IMR-90 (cell line): ENCODE measurements around the gene CREB1. TPM values are rescaled to one million over a fixed set of nuclear protein-coding genes. Genes with fewer than 3 reads are reported as not detected.

Experiments
- ATAC-seq: fragments of 200-7000 bp; cut with Tn5 transposase; 2 replicates; pipeline ENCODE4 v1.9.1; 2020; ENCODE audit warnings: low read depth, mild to moderate bottlenecking, moderate library complexity
- BruUV-seq: library from RNA; stranded (reverse); fragments of 400-500 nt; replicated peaks from 2 replicates; lab custom pipeline; 2021; lab: Mats Ljungman, UMichigan
- CTCF ChIA-PET: fragments of 300-600 bp; formaldehyde crosslinking; extraction: SDS; loops from one replicate; lab custom pipeline; 2021; ENCODE audit warnings: antibody characterized with exemption; lab: Yijun Ruan, JAX
- POLR2A ChIA-PET: fragments of 300-600 bp; sonication (Branson Sonifier 250); formaldehyde crosslinking; loops from one replicate; lab custom pipeline; 2022; ENCODE audit warnings: antibody characterized with exemption; ENCODE audit not compliant: unreplicated experiment; lab: Charles Lee
- DNase-seq: peaks from one replicate; pipeline ENCODE4 v3.0.0; 2013
- H2AFZ ChIP-seq: replicated peaks from 2 replicates; pipeline ENCODE3; 2013; ENCODE audit warnings: low read length, mild to moderate bottlenecking; ENCODE audit not compliant: poor library complexity
- H2AK5ac ChIP-seq: 2 replicates; pipeline ENCODE4 v1.6.1; 2013; ENCODE audit warnings: low read depth, low read length, inconsistent platforms
- H2AK9ac ChIP-seq: replicated peaks from 2 replicates; pipeline ENCODE3; 2013; ENCODE audit warnings: mild to moderate bottlenecking, low read depth, low read length, moderate library complexity; ENCODE audit not compliant: poor library complexity
- H2BK120ac ChIP-seq: 2 replicates; pipeline ENCODE4 v1.6.1; 2013; ENCODE audit warnings: low read depth, low read length, inconsistent platforms
- H2BK15ac ChIP-seq: 3 replicates; pipeline ENCODE4 v1.6.1; 2013; ENCODE audit warnings: low read depth, low read length, inconsistent platforms
- H2BK20ac ChIP-seq: 2 replicates; pipeline ENCODE4 v1.6.1; 2013; ENCODE audit warnings: low read depth, mild to moderate bottlenecking, inconsistent platforms, low read length, moderate library complexity
- H2BK5ac ChIP-seq: 2 replicates; pipeline ENCODE4 v1.6.1; 2013; ENCODE audit warnings: mild to moderate bottlenecking, low read depth, low read length, inconsistent platforms; ENCODE audit not compliant: poor library complexity, severe bottlenecking
- H3K14ac ChIP-seq: replicated peaks from 2 replicates; pipeline ENCODE4 v1.6.1; 2013; ENCODE audit warnings: low read depth, low read length, inconsistent platforms
- H3K18ac ChIP-seq: 2 replicates; pipeline ENCODE4 v1.6.1; 2013; ENCODE audit warnings: low read depth, low read length, control low read depth
- H3K23ac ChIP-seq: 2 replicates; pipeline ENCODE4 v1.6.1; 2013; ENCODE audit warnings: low read depth, low read length, inconsistent platforms
- H3K27ac ChIP-seq: 2 replicates; pipeline ENCODE4 v1.5.1; 2013; ENCODE audit warnings: mild to moderate bottlenecking, control low read depth, low read length; ENCODE audit not compliant: insufficient read depth
- H3K27me3 ChIP-seq: 2 replicates; pipeline ENCODE4 v1.6.1; 2013; ENCODE audit warnings: low read length; ENCODE audit not compliant: control insufficient read depth, insufficient read depth
- H3K36me3 ChIP-seq: 2 replicates; pipeline ENCODE4 v1.6.1; 2013; ENCODE audit warnings: low read length, mixed read lengths; ENCODE audit not compliant: control insufficient read depth, insufficient read depth
- H3K4ac ChIP-seq: 2 replicates; pipeline ENCODE4 v1.6.1; 2013; ENCODE audit warnings: low read depth, low read length, inconsistent platforms
- H3K4me1 ChIP-seq: 2 replicates; pipeline ENCODE4 v1.6.1; 2013; ENCODE audit warnings: low read length, mixed read lengths; ENCODE audit not compliant: control insufficient read depth, insufficient read depth
- H3K4me2 ChIP-seq: 2 replicates; pipeline ENCODE4 v1.6.1; 2013; ENCODE audit warnings: low read depth, mild to moderate bottlenecking, control low read depth, low read length, moderate library complexity
- H3K4me3 ChIP-seq: 2 replicates; pipeline ENCODE4 v1.5.1; 2013; ENCODE audit warnings: low read depth, mild to moderate bottlenecking, control low read depth, low read length, moderate library complexity; ENCODE audit not compliant: insufficient read depth
- H3K56ac ChIP-seq: 2 replicates; pipeline ENCODE4 v1.6.1; 2013; ENCODE audit warnings: low read length, inconsistent platforms; ENCODE audit not compliant: insufficient read depth; ENCODE audit errors: extremely low read depth
- H3K79me1 ChIP-seq, 2 experiments: 2 replicates each; pipeline ENCODE4 v1.6.1; 2013; ENCODE audit warnings: low read length in 2 of 2, inconsistent platforms in 1 of 2, low read depth in 1 of 2
- H3K9ac ChIP-seq: 2 replicates; pipeline ENCODE4 v1.6.1; 2013; ENCODE audit warnings: low read depth, low read length, control low read depth
- H3K9me1 ChIP-seq: 2 replicates; pipeline ENCODE4 v1.6.1; 2013; ENCODE audit warnings: low read length, inconsistent platforms; ENCODE audit not compliant: insufficient read depth
- H3K9me3 ChIP-seq: 2 replicates; pipeline ENCODE4 v1.6.1; 2013; ENCODE audit warnings: low read length; ENCODE audit not compliant: control insufficient read depth, insufficient read depth
- H4K20me1 ChIP-seq: 2 replicates; pipeline ENCODE4 v1.6.1; 2013; ENCODE audit warnings: low read length, inconsistent platforms; ENCODE audit not compliant: insufficient read depth
- H4K5ac ChIP-seq: 2 replicates; pipeline ENCODE4 v1.6.1; 2013; ENCODE audit warnings: mild to moderate bottlenecking, low read depth, low read length, control low read depth
- H4K8ac ChIP-seq, 2 experiments: 2 replicates each; pipeline ENCODE4 v1.6.1; 2013; ENCODE audit warnings: low read depth in 2 of 2, low read length in 2 of 2, control low read depth in 1 of 2, inconsistent platforms in 1 of 2
- H4K91ac ChIP-seq: 2 replicates; pipeline ENCODE4 v1.6.1; 2013; ENCODE audit warnings: low read depth, low read length, inconsistent platforms; ENCODE audit not compliant: insufficient read depth
- BHLHE40 ChIP-seq: fragments of 150-350 bp; IDR thresholded peaks from 2 replicates; pipeline ENCODE4 v1.6.1; 2016; ENCODE audit warnings: mild to moderate bottlenecking, low read depth, low read length
- CEBPB ChIP-seq: IDR thresholded peaks from 2 replicates; pipeline ENCODE4 v1.6.1; 2012; ENCODE audit warnings: low read depth, low read length, improper control_type of control experiment
- CHD1 ChIP-seq: IDR thresholded peaks from 2 replicates; pipeline ENCODE4 v1.6.1; 2012; ENCODE audit warnings: low read depth, low read length, improper control_type of control experiment
- ELK1 ChIP-seq: fragments of 150-350 bp; IDR thresholded peaks from 2 replicates; pipeline ENCODE4 v1.6.1; 2016; ENCODE audit warnings: low read depth, mild to moderate bottlenecking, low read length, moderate library complexity, borderline replicate concordance
- FOS ChIP-seq: fragments of 150-350 bp; IDR thresholded peaks from 2 replicates; pipeline ENCODE4 v1.6.1; 2016; ENCODE audit warnings: low read depth, low read length
- MAZ ChIP-seq: IDR thresholded peaks from 2 replicates; pipeline ENCODE4 v1.6.1; 2012; ENCODE audit warnings: low read depth, mild to moderate bottlenecking, low read length, improper control_type of control experiment, moderate library complexity, borderline replicate concordance
- MXI1 ChIP-seq: IDR thresholded peaks from 2 replicates; pipeline ENCODE4 v1.6.1; 2012; ENCODE audit warnings: low read depth, mild to moderate bottlenecking, low read length, moderate library complexity, borderline replicate concordance
- NFE2L2 ChIP-seq: fragments of 150-350 bp; IDR thresholded peaks from 2 replicates; pipeline ENCODE4 v1.6.1; 2016; ENCODE audit warnings: low read depth, mild to moderate bottlenecking, low read length
- POLR2A ChIP-seq: IDR thresholded peaks from 2 replicates; pipeline ENCODE4 v1.6.1; 2012; ENCODE audit warnings: mild to moderate bottlenecking, low read depth, low read length
- RAD21 ChIP-seq: IDR thresholded peaks from 2 replicates; pipeline ENCODE4 v1.6.1; 2012; ENCODE audit warnings: low read length, improper control_type of control experiment
- RCOR1 ChIP-seq: IDR thresholded peaks from 2 replicates; pipeline ENCODE4 v1.6.1; 2012; ENCODE audit warnings: mild to moderate bottlenecking, low read length, improper control_type of control experiment; ENCODE audit not compliant: insufficient replicate concordance
- SMC3 ChIP-seq: fragments of 150-350 bp; IDR thresholded peaks from 2 replicates; pipeline ENCODE4 v1.6.1; 2016; ENCODE audit warnings: low read depth, mild to moderate bottlenecking, antibody characterized with exemption, low read length, moderate library complexity
- USF2 ChIP-seq: fragments of 150-350 bp; IDR thresholded peaks from 2 replicates; pipeline ENCODE4 v1.6.1; 2017; ENCODE audit warnings: mild to moderate bottlenecking, antibody characterized with exemption, low read length, low read depth
- WGBS, 2 experiments: methylation state at CpG; one replicate each; pipeline versions ENCODE4 v1.1.5 to v1.1.7; 2013; ENCODE audit warnings: missing lambda C conversion rate in 2 of 2; ENCODE audit not compliant: insufficient read length in 1 of 2; ENCODE audit errors: extremely low coverage in 2 of 2; 5-methylcytosine and 5-hydroxymethylcytosine counted together
- dilution Hi-C: fragments of 300-500 bp; cut with HindIII; formaldehyde crosslinking; loops from one replicate; pipeline ENCODE4 v1.14.3; 2018; ENCODE audit warnings: low sequenced_read_pairs; ENCODE audit not compliant: unreplicated experiment
- in situ Hi-C: fragments of 300-500 bp; cut with MboI; formaldehyde crosslinking; loops from 3 replicates; pipeline ENCODE4 v1.14.3; 2019; ENCODE audit warnings: low sequenced_read_pairs, inconsistent platforms, mixed read lengths
- intact Hi-C: fragments of 100-400 bp; cut with micrococcal nuclease; formaldehyde crosslinking; loops from 2 replicates; pipeline ENCODE4 v1.10.0; 2022
- polyA plus RNA-seq, 3 experiments: library from polyadenylated mRNA; depleted of rRNA; stranded (reverse); fragments of >200 nt; gene quantifications; 2 replicates each; pipeline ENCODE4 v1.2.3, GENCODE V29; 2012; ENCODE audit warnings: low replicate concordance in 1 of 3
- total RNA-seq: library from RNA; depleted of rRNA; stranded (reverse); fragments of >200 nt; gene quantifications from 2 replicates; pipeline ENCODE4 v1.2.3, GENCODE V29; 2012
- TF ChIP-seq, protein P1 (sequence below): conservative IDR thresholded peaks from 2 replicates; pipeline ENCODE4 v1.5.1; 2012; ENCODE audit warnings: mild to moderate bottlenecking, low read depth, low read length, improper control_type of control experiment

Gene CREB1
- total and polyA plus RNA-seq, 2 of the 4 experiments (the other 2 are of a cell fraction): 22.4 to 94.5 TPM

- H2AK5ac ChIP-seq: no peak overlapping the region
- DNase-seq (peak; percentile 62), ATAC-seq (peak; percentile 62)
- no peak overlapping the region for H3K18ac ChIP-seq
- no peak overlapping the region for H2AFZ ChIP-seq
- no peak overlapping the region for H2BK5ac ChIP-seq
- no peak overlapping the region for H3K4ac ChIP-seq
- H3K56ac ChIP-seq: no peak overlapping the region
- H4K20me1 ChIP-seq: no peaks in the 10 kb centered on the region
- no peak overlapping the region for H2BK120ac ChIP-seq
- H3K4me2 ChIP-seq: no peak overlapping the region
- no peaks in the 10 kb centered on the region for H3K79me1 ChIP-seq
- peaks cover 6% of the 10 kb centered on the region; the same call in 1 of the 2 replicates for H3K9me3 ChIP-seq
- H3K9ac ChIP-seq: no peak overlapping the region
- no peak overlapping the region for H3K27ac ChIP-seq
- no peak overlapping the region for H2BK20ac ChIP-seq
- H2BK15ac ChIP-seq: no peak overlapping the region
- dilution Hi-C loops: no loop called here
- no peak overlapping the region for H3K23ac ChIP-seq
- ChIA-PET CTCF (interaction anchor here (0.6 to 1.1 kb wide), 3 partner anchors 9 to 405 kb away, joined by 3 to 5 read pairs (median 3); no protein-coding TSS in a partner anchor), POLR2A (interaction anchor here (0.5 kb wide), 1 partner anchor 34 kb away, joined by 3 read pairs; no protein-coding TSS in a partner anchor)
- H3K4me3 ChIP-seq: no peak overlapping the region
- peaks cover 2% of the 10 kb centered on the region; the same call in 1 of the 2 replicates for H3K27me3 ChIP-seq
- intact Hi-C loops: no loop called here
- H4K5ac ChIP-seq: no peak overlapping the region
- no peak overlapping the region for H4K91ac ChIP-seq
- no peaks in the 10 kb centered on the region for H3K36me3 ChIP-seq
- H3K9me1 ChIP-seq: 0 out of 2 replicates have a peak, but pooled peaks cover 7% of the 10 kb centered on the region
- H3K4me1 ChIP-seq: peaks cover 7% of the 10 kb centered on the region; the same call in 1 of the 2 replicates
- WGBS, 2 experiments: 52% methylated on average over 6 of the region's 11 CpGs; no CpG with 5 or more reads in 1 of the 2 experiments
- H2AK9ac ChIP-seq: no peak overlapping the region
- no peak overlapping the region for H3K14ac ChIP-seq
- in situ Hi-C loops: loop anchor here (25.0 kb wide), 1 partner anchor 427 kb away; no protein-coding TSS in a partner anchor
- no peak overlapping the region for H4K8ac ChIP-seq
- BruUV-seq: no TSS peak
- TF ChIP-seq FOS: no peak
- no peak for TF ChIP-seq RCOR1
- no peak for TF ChIP-seq ELK1
- TF ChIP-seq SMC3: no peak
- TF ChIP-seq POLR2A: no peak
- no peak for TF ChIP-seq USF2
- TF ChIP-seq BHLHE40: no peak
- no peak for TF ChIP-seq MXI1
- no peak for TF ChIP-seq NFE2L2
- no peak for TF ChIP-seq CEBPB
- no peak for TF ChIP-seq CHD1
- TF ChIP-seq, protein P1, sequence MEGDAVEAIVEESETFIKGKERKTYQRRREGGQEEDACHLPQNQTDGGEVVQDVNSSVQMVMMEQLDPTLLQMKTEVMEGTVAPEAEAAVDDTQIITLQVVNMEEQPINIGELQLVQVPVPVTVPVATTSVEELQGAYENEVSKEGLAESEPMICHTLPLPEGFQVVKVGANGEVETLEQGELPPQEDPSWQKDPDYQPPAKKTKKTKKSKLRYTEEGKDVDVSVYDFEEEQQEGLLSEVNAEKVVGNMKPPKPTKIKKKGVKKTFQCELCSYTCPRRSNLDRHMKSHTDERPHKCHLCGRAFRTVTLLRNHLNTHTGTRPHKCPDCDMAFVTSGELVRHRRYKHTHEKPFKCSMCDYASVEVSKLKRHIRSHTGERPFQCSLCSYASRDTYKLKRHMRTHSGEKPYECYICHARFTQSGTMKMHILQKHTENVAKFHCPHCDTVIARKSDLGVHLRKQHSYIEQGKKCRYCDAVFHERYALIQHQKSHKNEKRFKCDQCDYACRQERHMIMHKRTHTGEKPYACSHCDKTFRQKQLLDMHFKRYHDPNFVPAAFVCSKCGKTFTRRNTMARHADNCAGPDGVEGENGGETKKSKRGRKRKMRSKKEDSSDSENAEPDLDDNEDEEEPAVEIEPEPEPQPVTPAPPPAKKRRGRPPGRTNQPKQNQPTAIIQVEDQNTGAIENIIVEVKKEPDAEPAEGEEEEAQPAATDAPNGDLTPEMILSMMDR: no peak
- TF ChIP-seq RAD21: no peak
- no peak for TF ChIP-seq MAZ
These were observed 105.9 kb downstream of the CREB1 start for GRCh38 chr2:207635468-207636200.
